K562 (cell line): Measurements from ENCODE around the gene NUP214. TPM values are rescaled to one million over a fixed set of nuclear protein-coding genes. Genes with fewer than 3 reads are reported as not detected.

Experiments
- ATAC-seq: fragments of 200-7000 bp; cut with Tn5 transposase; 3 replicates; pipeline ENCODE4 v1.9.1; 2020; ENCODE audit warnings: moderate library complexity
- BruUV-seq: library from RNA; stranded (reverse); fragments of 400-500 nt; replicated peaks from 2 replicates; lab custom pipeline; 2021; lab: Mats Ljungman, UMichigan
- CTCF ChIA-PET: fragments of 300-600 bp; formaldehyde crosslinking; extraction: SDS; loops from one replicate; lab custom pipeline; 2021; ENCODE audit warnings: low intra/inter-chr PET ratio; lab: Yijun Ruan, JAX
- POLR2A ChIA-PET: fragments of 300-600, 350-650 bp; sonication (Branson Sonifier 250); formaldehyde crosslinking; extraction: SDS; loops from one replicate; lab custom pipeline; 2021; ENCODE audit warnings: antibody characterized with exemption, inconsistent platforms; lab: Yijun Ruan, JAX
- DNase-seq, 4 experiments: peaks; one replicate each; pipeline versions ENCODE4 v3.0.0 to v3.0.0-alpha.2; 2011 to 2018; ENCODE audit warnings: low spot score in 3 of 4, mixed read lengths in 3 of 4; ENCODE audit errors: extremely low read depth in 1 of 4
- FAIRE-seq: peaks from 2 replicates; lab custom pipeline; 2011; peaks lifted over from hg19 to GRCh38; lab: Jason Lieb, UNC
- H2AFZ ChIP-seq: 2 replicates; pipeline ENCODE4 v1.6.0; 2011; ENCODE audit warnings: low read depth, low read length, control low read depth, inconsistent platforms
- H3K27ac ChIP-seq: fragments of 200-600 bp; 3 replicates; pipeline ENCODE4 v1.8.0; 2011; ENCODE audit warnings: low read depth, mild to moderate bottlenecking, control low read depth, inconsistent platforms, low read length, moderate library complexity, mixed read lengths; ENCODE audit errors: extremely low read depth
- H3K27me3 ChIP-seq, 2 experiments: fragments of 300-600 bp in 1 of 2; 2 replicates in 1 of 2; 3 replicates in 1 of 2; pipeline versions ENCODE4 v1.6.0 to v1.8.0; 2011; ENCODE audit warnings: inconsistent platforms in 2 of 2, low read length in 2 of 2, mild to moderate bottlenecking in 1 of 2, mixed read lengths in 1 of 2, moderate library complexity in 1 of 2; ENCODE audit not compliant: control insufficient read depth in 2 of 2, insufficient read depth in 2 of 2
- H3K36me3 ChIP-seq: fragments of 300-600 bp; 3 replicates; pipeline ENCODE4 v1.8.0; 2011; ENCODE audit warnings: mild to moderate bottlenecking, low read length, inconsistent platforms; ENCODE audit not compliant: control insufficient read depth, insufficient read depth
- H3K4me1 ChIP-seq, 2 experiments: fragments of 200-600 bp in 1 of 2; replicated peaks in 1 of 2; 2 replicates in 1 of 2; 3 replicates in 1 of 2; pipeline versions ENCODE4 v1.5.1 to v1.8.0; 2011; ENCODE audit warnings: inconsistent platforms in 2 of 2, low read length in 2 of 2, mild to moderate bottlenecking in 1 of 2, mixed read lengths in 1 of 2, moderate library complexity in 1 of 2; ENCODE audit not compliant: control insufficient read depth in 2 of 2, insufficient read depth in 2 of 2
- H3K4me2 ChIP-seq: 2 replicates; pipeline ENCODE4 v1.6.1; 2011; ENCODE audit warnings: low read length, control low read depth, inconsistent platforms, mixed read lengths; ENCODE audit not compliant: insufficient read depth
- H3K4me3 ChIP-seq: fragments of 200-600 bp; sonication (generic), shearing (Covaris generic); 2 replicates; pipeline ENCODE4 v1.5.1; 2016; ENCODE audit warnings: control low read depth, inconsistent platforms
- H3K79me2 ChIP-seq: fragments of 200-600 bp; 3 replicates; pipeline ENCODE4 v1.8.0; 2011; ENCODE audit warnings: low read length, inconsistent platforms; ENCODE audit not compliant: control insufficient read depth, insufficient read depth
- H3K9ac ChIP-seq, 2 experiments: 2 replicates each; pipeline versions ENCODE4 v1.6.0 to v1.6.1; 2011; ENCODE audit warnings: low read depth in 2 of 2, low read length in 2 of 2, control low read depth in 1 of 2, inconsistent platforms in 1 of 2, mild to moderate bottlenecking in 1 of 2, mixed read lengths in 1 of 2; ENCODE audit not compliant: insufficient read depth in 1 of 2
- H3K9me1 ChIP-seq: one replicate; pipeline ENCODE4 v1.6.0; 2011; ENCODE audit warnings: inconsistent platforms, mild to moderate bottlenecking, low read length, moderate library complexity; ENCODE audit not compliant: control insufficient read depth, insufficient read depth
- H3K9me3 ChIP-seq: replicated peaks from 2 replicates; pipeline ENCODE4 v1.5.1; 2011; ENCODE audit warnings: low read depth, low read length, inconsistent platforms; ENCODE audit not compliant: control insufficient read depth, insufficient read depth
- H4K20me1 ChIP-seq: replicated peaks from 2 replicates; pipeline ENCODE4 v1.6.1; 2011; ENCODE audit warnings: low read length, inconsistent platforms, mixed read lengths; ENCODE audit not compliant: control insufficient read depth, insufficient read depth
- BDP1 ChIP-seq: IDR thresholded peaks from 3 replicates; pipeline ENCODE4 v1.6.1; 2011; ENCODE audit not compliant: insufficient read length, insufficient read depth
- KLF16 ChIP-seq: IDR thresholded peaks from 2 replicates; pipeline ENCODE4 v1.6.1; 2016; ENCODE audit warnings: antibody characterized with exemption
- MCM7 ChIP-seq, 2 experiments: fragments of 450-650 bp; IDR thresholded peaks; 2 replicates each; pipeline ENCODE4 v1.6.1; 2016 to 2018
- NCOR1 ChIP-seq: fragments of 450-650 bp; IDR thresholded peaks from 2 replicates; pipeline ENCODE4 v1.6.1; 2016; ENCODE audit warnings: mild to moderate bottlenecking, moderate library complexity
- TAF15 ChIP-seq: fragments of 200-400 bp; formaldehyde crosslinking; IDR thresholded peaks from 2 replicates; pipeline ENCODE4 v1.6.1; 2017; ENCODE audit warnings: mild to moderate bottlenecking, low read depth, low read length, moderate library complexity
- XRCC4 ChIP-seq: IDR thresholded peaks from one replicate; pipeline ENCODE4 v1.6.1; 2011; ENCODE audit not compliant: insufficient read depth, insufficient read length; ENCODE audit errors: extremely low read depth
- WGBS: fragments of 100-300 bp; shearing (Covaris generic); methylation state at CpG from one replicate; pipeline ENCODE4 v1.1.6; 2016; ENCODE audit warnings: low coverage, mixed read lengths; ENCODE audit not compliant: insufficient coverage; ENCODE audit errors: missing lambda C conversion rate; 5-methylcytosine and 5-hydroxymethylcytosine counted together
- in situ Hi-C: fragments of 300-500 bp; cut with MboI; formaldehyde crosslinking; loops from 4 replicates; pipeline ENCODE4 v1.15.0; 2018; ENCODE audit warnings: inconsistent platforms, mixed read lengths
- intact Hi-C: fragments of 100-400 bp; cut with micrococcal nuclease; formaldehyde crosslinking; loops from 2 replicates; pipeline ENCODE4 v1.14.2; 2022
- polyA plus RNA-seq, 8 experiments: library from polyadenylated mRNA; depleted of rRNA in 4 of 8; stranded (reverse) in 5 of 8; unstranded in 3 of 8; fragments of >200 nt; fragmentation: Nextera tagmentation in 2 of 8; fragmentation: Illumina TruSeq in 1 of 8; extraction: Ambion mirVana in 2 of 8; extraction: Trizol in 1 of 8; gene quantifications; 2 replicates each; pipeline versions ENCODE4 v1.2.1 to v1.2.3, GENCODE V29; 2011 to 2014; ENCODE audit warnings: inconsistent platforms in 1 of 8, missing spikeins in 1 of 8
- total RNA-seq, 7 experiments: library from RNA; depleted of rRNA in 6 of 7; stranded (reverse); fragments of >200 nt in 6 of 7; fragmentation: Illumina TruSeq in 2 of 7; extraction: Trizol in 2 of 7; gene quantifications; 2 replicates each; pipeline versions ENCODE4 v1.2.1 to v1.2.3, GENCODE V29; 2011 to 2021; ENCODE audit warnings: low replicate concordance in 1 of 7
- TF ChIP-seq, protein P1 (sequence below), 2 experiments: fragments of 450-650 bp in 1 of 2; sonication (generic) in 1 of 2; formaldehyde crosslinking in 1 of 2; IDR thresholded peaks in 1 of 2; conservative IDR thresholded peaks in 1 of 2; 2 replicates each; pipeline versions ENCODE4 v1.6.1 to v1.8.1; 2016 to 2023; ENCODE audit warnings: mild to moderate bottlenecking in 2 of 2, moderate library complexity in 2 of 2, inconsistent platforms in 1 of 2, missing genetic modification reagents in 1 of 2
- TF ChIP-seq, protein P2 (sequence below), 2 experiments: fragments of 450-650 bp in 1 of 2; sonication (generic) in 1 of 2; formaldehyde crosslinking; conservative IDR thresholded peaks; 2 replicates each; pipeline versions ENCODE4 v1.4.0 to v1.8.1; 2020 to 2022; ENCODE audit warnings: mild to moderate bottlenecking in 1 of 2, missing genetic modification reagents in 1 of 2
- TF ChIP-seq, protein P3 (sequence below): fragments of 250-450 bp; sonication (Bioruptor Pico); IDR thresholded peaks from 2 replicates; pipeline ENCODE4 v1.8.0; 2022; ENCODE audit warnings: inconsistent platforms, mild to moderate bottlenecking, moderate library complexity, borderline replicate concordance
- TF ChIP-seq, protein P4 (sequence below): fragments of 450-650 bp; formaldehyde crosslinking; conservative IDR thresholded peaks from 2 replicates; pipeline ENCODE4 v1.4.0; 2022; ENCODE audit warnings: mild to moderate bottlenecking, missing genetic modification characterization
- TF ChIP-seq, protein P5 (sequence below): sonication (generic); formaldehyde crosslinking; IDR thresholded peaks from 2 replicates; pipeline ENCODE4 v1.8.1; 2023; ENCODE audit warnings: mild to moderate bottlenecking, missing genetic modification reagents
- TF ChIP-seq, protein P6 (sequence below): sonication (generic); formaldehyde crosslinking; IDR thresholded peaks from 2 replicates; pipeline ENCODE4 v1.8.1; 2023; ENCODE audit warnings: mild to moderate bottlenecking, missing genetic modification reagents, moderate library complexity

The NUP214 gene
- total and polyA plus RNA-seq, 9 of the 15 experiments (the other 6 are each of a cell fraction or from before 2014, with no cell fraction given): 56.9 to 332 (median 97.1) TPM

DNA sequence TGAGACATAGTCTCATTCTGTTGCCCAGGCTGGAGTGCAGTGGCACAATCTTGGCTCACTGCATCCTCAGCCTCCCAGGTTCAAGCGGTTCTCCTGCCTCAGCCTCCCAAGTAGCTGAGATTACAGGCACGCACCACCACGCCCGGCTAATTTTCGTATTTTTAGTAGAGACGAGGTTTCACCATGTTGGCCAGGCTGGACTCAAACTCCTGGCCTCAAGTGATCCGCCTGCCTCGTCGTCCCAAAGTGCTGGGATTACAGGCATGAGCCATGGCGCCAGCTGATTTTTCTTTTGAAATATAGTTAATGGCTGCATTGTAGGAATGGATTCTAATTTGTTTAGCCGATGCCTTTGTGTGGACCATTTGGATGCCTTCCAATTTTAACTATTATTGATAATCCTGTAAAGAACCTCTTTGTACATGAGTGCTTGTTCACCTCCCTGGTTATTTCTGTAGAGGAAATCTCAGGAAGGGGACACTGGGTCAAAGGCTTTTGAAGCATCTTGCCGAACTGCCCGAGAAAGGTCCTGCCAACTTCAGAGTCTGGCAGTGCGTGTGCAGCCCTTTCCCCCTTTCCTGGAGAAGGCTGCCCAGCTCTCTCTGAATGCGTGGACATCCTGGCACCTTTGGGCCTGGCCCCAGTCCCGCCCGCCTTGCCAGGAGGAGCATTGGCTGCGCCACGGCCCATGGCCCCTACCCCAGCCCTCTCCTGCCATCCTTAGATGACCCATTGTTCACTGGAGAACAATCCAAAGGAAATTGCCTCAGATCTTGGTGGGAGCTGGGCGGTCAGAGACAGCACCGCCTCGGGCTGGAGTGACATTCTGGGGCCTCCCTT, 8.9 kb upstream of the NUP214 start:
- FAIRE-seq: no peak
- no peak for ATAC-seq
- Histone ChIP-seq H4K20me1 (peaks cover 32% of the 10 kb centered on the region), H3K9ac (peak overlapping the region in 1 of 2 experiments; percentile 21; a peak in 2 of 4 replicates), H3K4me2 (no peak overlapping the region), H3K27me3 (peaks cover 89 to 93% of the 10 kb centered on the region in 2 experiments), H3K79me2 (no peaks in the 10 kb centered on the region), H3K4me1 (peaks cover 2 to 15% of the 10 kb centered on the region in 2 experiments; a peak in 3 of 5 replicates), H3K27ac (no peak overlapping the region), H3K9me3 (no peaks in the 10 kb centered on the region), H3K4me3 (no peak overlapping the region), H3K36me3 (no peaks in the 10 kb centered on the region), H2AFZ (no peak overlapping the region), H3K9me1 (peaks cover 6% of the 10 kb centered on the region)
- WGBS: 3% methylated on average over 22 of the region's 22 CpGs
- BruUV-seq: no TSS peak
- ChIA-PET POLR2A (interaction anchor here (0.6 to 99.3 kb wide), 5 partner anchors 20 to 186 kb away, joined by 3 to 3336 read pairs (median 5); partner anchors contain the start of genes AIF1L and NUP214), CTCF (no interaction called here)
- in situ Hi-C loops: no loop called here
- intact Hi-C loops: no loop called here
- DNase-seq: peak in 2 of 4 experiments; percentile 51 to 57
- TF ChIP-seq, protein P1, sequence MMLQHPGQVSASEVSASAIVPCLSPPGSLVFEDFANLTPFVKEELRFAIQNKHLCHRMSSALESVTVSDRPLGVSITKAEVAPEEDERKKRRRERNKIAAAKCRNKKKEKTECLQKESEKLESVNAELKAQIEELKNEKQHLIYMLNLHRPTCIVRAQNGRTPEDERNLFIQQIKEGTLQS (IDR thresholded peaks at IDR 0.05): no peak
- TF ChIP-seq, protein P1 (CRISPR knock-in tag; conservative IDR thresholded peaks at IDR 0.05): peak; percentile 53; the same call in 1 of the 2 replicates
- TF ChIP-seq, protein P2, sequence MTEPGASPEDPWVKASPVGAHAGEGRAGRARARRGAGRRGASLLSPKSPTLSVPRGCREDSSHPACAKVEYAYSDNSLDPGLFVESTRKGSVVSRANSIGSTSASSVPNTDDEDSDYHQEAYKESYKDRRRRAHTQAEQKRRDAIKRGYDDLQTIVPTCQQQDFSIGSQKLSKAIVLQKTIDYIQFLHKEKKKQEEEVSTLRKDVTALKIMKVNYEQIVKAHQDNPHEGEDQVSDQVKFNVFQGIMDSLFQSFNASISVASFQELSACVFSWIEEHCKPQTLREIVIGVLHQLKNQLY (CRISPR knock-in tag; conservative IDR thresholded peaks at IDR 0.05): 0 out of 4 replicates have a peak, but pooled peaks of 1 of the 2 experiments have one; percentile 14
- TF ChIP-seq MCM7 (IDR thresholded peaks at IDR 0.05) (no peak), NCOR1 (no peak), BDP1 (no peak), XRCC4 (no peak), KLF16 (no peak), TAF15 (no peak)
- TF ChIP-seq, protein P3, sequence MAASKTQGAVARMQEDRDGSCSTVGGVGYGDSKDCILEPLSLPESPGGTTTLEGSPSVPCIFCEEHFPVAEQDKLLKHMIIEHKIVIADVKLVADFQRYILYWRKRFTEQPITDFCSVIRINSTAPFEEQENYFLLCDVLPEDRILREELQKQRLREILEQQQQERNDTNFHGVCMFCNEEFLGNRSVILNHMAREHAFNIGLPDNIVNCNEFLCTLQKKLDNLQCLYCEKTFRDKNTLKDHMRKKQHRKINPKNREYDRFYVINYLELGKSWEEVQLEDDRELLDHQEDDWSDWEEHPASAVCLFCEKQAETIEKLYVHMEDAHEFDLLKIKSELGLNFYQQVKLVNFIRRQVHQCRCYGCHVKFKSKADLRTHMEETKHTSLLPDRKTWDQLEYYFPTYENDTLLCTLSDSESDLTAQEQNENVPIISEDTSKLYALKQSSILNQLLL: no peak
- TF ChIP-seq, protein P4, sequence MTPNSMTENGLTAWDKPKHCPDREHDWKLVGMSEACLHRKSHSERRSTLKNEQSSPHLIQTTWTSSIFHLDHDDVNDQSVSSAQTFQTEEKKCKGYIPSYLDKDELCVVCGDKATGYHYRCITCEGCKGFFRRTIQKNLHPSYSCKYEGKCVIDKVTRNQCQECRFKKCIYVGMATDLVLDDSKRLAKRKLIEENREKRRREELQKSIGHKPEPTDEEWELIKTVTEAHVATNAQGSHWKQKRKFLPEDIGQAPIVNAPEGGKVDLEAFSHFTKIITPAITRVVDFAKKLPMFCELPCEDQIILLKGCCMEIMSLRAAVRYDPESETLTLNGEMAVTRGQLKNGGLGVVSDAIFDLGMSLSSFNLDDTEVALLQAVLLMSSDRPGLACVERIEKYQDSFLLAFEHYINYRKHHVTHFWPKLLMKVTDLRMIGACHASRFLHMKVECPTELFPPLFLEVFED (CRISPR knock-in tag): no peak
- TF ChIP-seq, protein P5, sequence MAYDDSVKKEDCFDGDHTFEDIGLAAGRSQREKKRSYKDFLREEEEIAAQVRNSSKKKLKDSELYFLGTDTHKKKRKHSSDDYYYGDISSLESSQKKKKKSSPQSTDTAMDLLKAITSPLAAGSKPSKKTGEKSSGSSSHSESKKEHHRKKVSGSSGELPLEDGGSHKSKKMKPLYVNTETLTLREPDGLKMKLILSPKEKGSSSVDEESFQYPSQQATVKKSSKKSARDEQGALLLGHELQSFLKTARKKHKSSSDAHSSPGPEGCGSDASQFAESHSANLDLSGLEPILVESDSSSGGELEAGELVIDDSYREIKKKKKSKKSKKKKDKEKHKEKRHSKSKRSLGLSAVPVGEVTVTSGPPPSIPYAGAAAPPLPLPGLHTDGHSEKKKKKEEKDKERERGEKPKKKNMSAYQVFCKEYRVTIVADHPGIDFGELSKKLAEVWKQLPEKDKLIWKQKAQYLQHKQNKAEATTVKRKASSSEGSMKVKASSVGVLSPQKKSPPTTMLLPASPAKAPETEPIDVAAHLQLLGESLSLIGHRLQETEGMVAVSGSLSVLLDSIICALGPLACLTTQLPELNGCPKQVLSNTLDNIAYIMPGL (CRISPR knock-in tag): peak; percentile 28; the same call in 1 of the 2 replicates
- TF ChIP-seq, protein P6, sequence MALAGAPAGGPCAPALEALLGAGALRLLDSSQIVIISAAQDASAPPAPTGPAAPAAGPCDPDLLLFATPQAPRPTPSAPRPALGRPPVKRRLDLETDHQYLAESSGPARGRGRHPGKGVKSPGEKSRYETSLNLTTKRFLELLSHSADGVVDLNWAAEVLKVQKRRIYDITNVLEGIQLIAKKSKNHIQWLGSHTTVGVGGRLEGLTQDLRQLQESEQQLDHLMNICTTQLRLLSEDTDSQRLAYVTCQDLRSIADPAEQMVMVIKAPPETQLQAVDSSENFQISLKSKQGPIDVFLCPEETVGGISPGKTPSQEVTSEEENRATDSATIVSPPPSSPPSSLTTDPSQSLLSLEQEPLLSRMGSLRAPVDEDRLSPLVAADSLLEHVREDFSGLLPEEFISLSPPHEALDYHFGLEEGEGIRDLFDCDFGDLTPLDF: peak; percentile 51; the same call in 1 of the 2 replicates
